Measurements from ENCODE around the gene SURF2. TPM values are rescaled to one million over a fixed set of nuclear protein-coding genes. Genes with fewer than 3 reads are reported as not detected.

Gene SURF2
- total and polyA plus RNA-seq, 4 donors = 9.2 to 29.2 (median 18.3) TPM

GRCh38 chr9:133402689-133403088, 46.3 kb downstream of the SURF2 start:
- ATAC-seq (ENCODE audit: low FRiP score) = no peak
- Histone ChIP-seq H3K4me3 (ENCODE audit: low read length in 2 of 2) (no peak overlapping the region), H3K36me3 (ENCODE audit: control insufficient read depth in 1 of 2, insufficient read depth in 2 of 2, low read length in 1 of 2) (peaks cover 0 to 1% of the 10 kb centered on the region in 2 donors), H3K9me3 (ENCODE audit: control insufficient read depth, low read length) (no peaks in the 10 kb centered on the region), H3K27me3 (ENCODE audit: control insufficient read depth in 1 of 2, insufficient read depth in 2 of 2, low read length in 1 of 2) (no peaks in the 10 kb centered on the region), H3K4me1 (ENCODE audit: control insufficient read depth in 1 of 2, insufficient read depth in 2 of 2, low read length in 2 of 2) (no peaks in the 10 kb centered on the region), H3K27ac (ENCODE audit: low read depth in 1 of 2, low read length in 2 of 2) (no peak overlapping the region)
- intact Hi-C loops (cut with DNase I) = no loop called here
- WGBS, 2 donors = 69 to 74% methylated on average over 7 of the region's 7 CpGs
- no peak for DNase-seq

- intact Hi-C loops (cut with DNase I) = no loop called here
- 74 to 79% methylated on average over 15 to 16 of the region's 16 CpGs for WGBS, 2 donors
- H3K27ac ChIP-seq (ENCODE audit: low read depth in 1 of 2, low read length in 2 of 2) = no peak overlapping the region
- ATAC-seq (ENCODE audit: low FRiP score) (no peak), DNase-seq (no peak)
- H3K4me1 ChIP-seq (ENCODE audit: control insufficient read depth in 1 of 2, insufficient read depth in 2 of 2, low read length in 2 of 2) = no peaks in the 10 kb centered on the region
- no peaks in the 10 kb centered on the region for H3K9me3 ChIP-seq (ENCODE audit: control insufficient read depth, low read length)
- no peaks in the 10 kb centered on the region for H3K27me3 ChIP-seq (ENCODE audit: control insufficient read depth in 1 of 2, insufficient read depth in 2 of 2, low read length in 1 of 2)
- H3K4me3 ChIP-seq (ENCODE audit: low read length in 2 of 2) = no peak overlapping the region
- peaks cover 0 to 2% of the 10 kb centered on the region in 2 donors for H3K36me3 ChIP-seq (ENCODE audit: control insufficient read depth in 1 of 2, insufficient read depth in 2 of 2, low read length in 1 of 2)
Observed at GRCh38 chr9:133403766-133404453, 47.6 kb downstream of the SURF2 start.

- Histone ChIP-seq H3K27me3 (ENCODE audit: control insufficient read depth in 1 of 2, insufficient read depth in 2 of 2, low read length in 1 of 2) (no peaks in the 10 kb centered on the region), H3K27ac (ENCODE audit: low read depth in 1 of 2, low read length in 2 of 2) (no peak overlapping the region), H3K9me3 (ENCODE audit: control insufficient read depth, low read length) (no peaks in the 10 kb centered on the region), H3K4me1 (ENCODE audit: control insufficient read depth in 1 of 2, insufficient read depth in 2 of 2, low read length in 2 of 2) (no peaks in the 10 kb centered on the region), H3K36me3 (ENCODE audit: control insufficient read depth in 1 of 2, insufficient read depth in 2 of 2, low read length in 1 of 2) (peaks cover 0 to 2% of the 10 kb centered on the region in 2 donors), H3K4me3 (ENCODE audit: low read length in 2 of 2) (no peak overlapping the region)
- DNase-seq = no peak
- ATAC-seq (ENCODE audit: low FRiP score) = no peak
- 84 to 85% methylated on average over 12 of the region's 12 CpGs for WGBS, 2 donors
- intact Hi-C loops (cut with DNase I) = no loop called here
Observed at GRCh38 chr9:133404454-133405002, 48.2 kb downstream of the SURF2 start.

GRCh38 chr9:133405508-133406438, 49.4 kb downstream of the SURF2 start:
- no peak overlapping the region for H3K4me3 ChIP-seq (ENCODE audit: low read length in 2 of 2)
- ATAC-seq (ENCODE audit: low FRiP score) (no peak), DNase-seq (peak in 1 of 2 donors; percentile 69)
- H3K27ac ChIP-seq (ENCODE audit: low read depth in 1 of 2, low read length in 2 of 2) = no peak overlapping the region
- H3K9me3 ChIP-seq (ENCODE audit: control insufficient read depth, low read length) = no peaks in the 10 kb centered on the region
- no peaks in the 10 kb centered on the region for H3K27me3 ChIP-seq (ENCODE audit: control insufficient read depth in 1 of 2, insufficient read depth in 2 of 2, low read length in 1 of 2)
- intact Hi-C loops (cut with DNase I) = loop anchor here in 1 of 2 donors (2.0 kb wide), 1 partner anchor 81 kb away; no protein-coding TSS in a partner anchor
- WGBS, 2 donors = 76 to 78% methylated on average over 19 of the region's 19 CpGs
- no peaks in the 10 kb centered on the region for H3K4me1 ChIP-seq (ENCODE audit: control insufficient read depth in 1 of 2, insufficient read depth in 2 of 2, low read length in 2 of 2)
- H3K36me3 ChIP-seq (ENCODE audit: control insufficient read depth in 1 of 2, insufficient read depth in 2 of 2, low read length in 1 of 2) = peaks cover 0 to 2% of the 10 kb centered on the region in 2 donors

GRCh38 chr9:133406480-133407307, 50.3 kb downstream of the SURF2 start:
- ATAC-seq (ENCODE audit: low FRiP score) (peak; percentile 81), DNase-seq (peak; percentile 78 to 92)
- no peaks in the 10 kb centered on the region for H3K27me3 ChIP-seq (ENCODE audit: control insufficient read depth in 1 of 2, insufficient read depth in 2 of 2, low read length in 1 of 2)
- H3K4me3 ChIP-seq (ENCODE audit: low read length in 2 of 2) = no peak overlapping the region
- no peaks in the 10 kb centered on the region for H3K9me3 ChIP-seq (ENCODE audit: control insufficient read depth, low read length)
- intact Hi-C loops (cut with DNase I) = loop anchor here (1.0 to 2.0 kb wide), 2 partner anchors 80 kb away; no protein-coding TSS in a partner anchor
- H3K4me1 ChIP-seq (ENCODE audit: control insufficient read depth in 1 of 2, insufficient read depth in 2 of 2, low read length in 2 of 2) = no peaks in the 10 kb centered on the region
- peaks cover 0 to 2% of the 10 kb centered on the region in 2 donors for H3K36me3 ChIP-seq (ENCODE audit: control insufficient read depth in 1 of 2, insufficient read depth in 2 of 2, low read length in 1 of 2)
- no peak overlapping the region for H3K27ac ChIP-seq (ENCODE audit: low read depth in 1 of 2, low read length in 2 of 2)
- WGBS, 2 donors = 54 to 55% methylated on average over 24 of the region's 24 CpGs

GRCh38 chr9:133408042-133408441, 51.7 kb downstream of the SURF2 start:
- H3K4me1 ChIP-seq (ENCODE audit: control insufficient read depth in 1 of 2, insufficient read depth in 2 of 2, low read length in 2 of 2) = no peaks in the 10 kb centered on the region
- H3K4me3 ChIP-seq (ENCODE audit: low read length in 2 of 2) = no peak overlapping the region
- DNase-seq = no peak
- H3K27me3 ChIP-seq (ENCODE audit: control insufficient read depth in 1 of 2, insufficient read depth in 2 of 2, low read length in 1 of 2) = no peaks in the 10 kb centered on the region
- H3K36me3 ChIP-seq (ENCODE audit: control insufficient read depth in 1 of 2, insufficient read depth in 2 of 2, low read length in 1 of 2) = peaks cover 0 to 2% of the 10 kb centered on the region in 2 donors
- no peak overlapping the region for H3K27ac ChIP-seq (ENCODE audit: low read depth in 1 of 2, low read length in 2 of 2)
- intact Hi-C loops (cut with DNase I) = no loop called here
- no peaks in the 10 kb centered on the region for H3K9me3 ChIP-seq (ENCODE audit: control insufficient read depth, low read length)
- ATAC-seq (ENCODE audit: low FRiP score) = no peak
- WGBS, 2 donors = 93 to 96% methylated on average over 1 of the region's 1 CpG

All from aorta (tissue), 5 donors.